H1 (cell line): ENCODE measurements around the gene SCP2. TPM values are rescaled to one million over a fixed set of nuclear protein-coding genes. Genes with fewer than 3 reads are reported as not detected.

Source experiments
- CTCF ChIA-PET: fragments of 300-600 bp; sonication (Branson Sonifier 250); formaldehyde crosslinking; loops from one replicate; lab custom pipeline; 2021; ENCODE audit not compliant: partially characterized antibody; lab: Charles Lee
- POLR2A ChIA-PET: fragments of 300-600 bp; sonication (Branson Sonifier 250); formaldehyde crosslinking; loops from one replicate; lab custom pipeline; 2021; ENCODE audit warnings: inconsistent platforms; ENCODE audit not compliant: partially characterized antibody; lab: Charles Lee
- DNase-seq, 2 experiments: peaks; one replicate each; pipeline versions ENCODE4 v3.0.0 to v3.0.0-alpha.2; 2010 to 2022; ENCODE audit warnings: low spot score in 2 of 2, low read depth in 1 of 2, mixed read lengths in 1 of 2
- FAIRE-seq: peaks from 2 replicates; lab custom pipeline; 2011; peaks lifted over from hg19 to GRCh38; lab: Jason Lieb, UNC
- H2AFZ ChIP-seq: 2 replicates; pipeline ENCODE4 v1.8.1; 2012; ENCODE audit warnings: low read length, inconsistent platforms
- H2AK5ac ChIP-seq: 2 replicates; pipeline ENCODE4 v1.6.1; 2013; ENCODE audit warnings: low read depth, low read length
- H2BK120ac ChIP-seq: replicated peaks from 2 replicates; pipeline ENCODE3; 2013; ENCODE audit warnings: low read depth, low read length, inconsistent platforms
- H2BK12ac ChIP-seq: 2 replicates; pipeline ENCODE4 v1.6.1; 2013; ENCODE audit warnings: low read depth, low read length
- H2BK15ac ChIP-seq: 2 replicates; pipeline ENCODE4 v1.6.1; 2013; ENCODE audit warnings: low read length
- H2BK20ac ChIP-seq: 2 replicates; pipeline ENCODE4 v1.6.1; 2013; ENCODE audit warnings: low read length
- H2BK5ac ChIP-seq: 2 replicates; pipeline ENCODE4 v1.6.1; 2013; ENCODE audit warnings: low read depth, low read length
- H3K14ac ChIP-seq: 2 replicates; pipeline ENCODE4 v1.6.1; 2013; ENCODE audit warnings: inconsistent platforms; ENCODE audit not compliant: insufficient read length
- H3K18ac ChIP-seq: 2 replicates; pipeline ENCODE4 v1.6.1; 2013; ENCODE audit warnings: low read length; ENCODE audit errors: extremely low read depth
- H3K23ac ChIP-seq: 2 replicates; pipeline ENCODE4 v1.6.1; 2013; ENCODE audit warnings: inconsistent platforms; ENCODE audit not compliant: insufficient read length
- H3K23me2 ChIP-seq: 2 replicates; pipeline ENCODE4 v1.6.1; 2013; ENCODE audit warnings: low read depth, low read length
- H3K27ac ChIP-seq: 2 replicates; pipeline ENCODE4 v1.6.1; 2011; ENCODE audit warnings: low read depth, low read length, inconsistent platforms
- H3K27me3 ChIP-seq, 4 experiments: replicated peaks in 1 of 4; 1 replicate in 1 of 4; 2 replicates in 3 of 4; pipeline versions ENCODE4 v1.6.1 to v1.8.1; 2011 to 2013; ENCODE audit warnings: low read length in 3 of 4, mild to moderate bottlenecking in 3 of 4, inconsistent platforms in 2 of 4, mixed read lengths in 2 of 4, moderate library complexity in 1 of 4; ENCODE audit not compliant: control insufficient read depth in 3 of 4, insufficient read depth in 3 of 4; ENCODE audit errors: extremely low read depth in 1 of 4
- H3K36me3 ChIP-seq, 4 experiments: 2 replicates each; pipeline versions ENCODE4 v1.6.1 to v1.8.1; 2011 to 2013; ENCODE audit warnings: mild to moderate bottlenecking in 4 of 4, low read length in 3 of 4, moderate library complexity in 2 of 4, control low read depth in 1 of 4, inconsistent platforms in 1 of 4; ENCODE audit not compliant: insufficient read depth in 4 of 4, control insufficient read depth in 2 of 4
- H3K4ac ChIP-seq: replicated peaks from 2 replicates; pipeline ENCODE3; 2013; ENCODE audit warnings: low read length, low read depth, mixed read lengths, inconsistent platforms; ENCODE audit not compliant: insufficient read length
- H3K4me1 ChIP-seq, 4 experiments: replicated peaks in 1 of 4; 1 replicate in 1 of 4; 2 replicates in 3 of 4; pipeline versions ENCODE4 v1.6.1 to v1.8.1; 2011 to 2013; ENCODE audit warnings: low read length in 3 of 4, inconsistent platforms in 2 of 4, mixed read lengths in 1 of 4; ENCODE audit not compliant: insufficient read depth in 4 of 4, control insufficient read depth in 3 of 4
- H3K4me2 ChIP-seq, 2 experiments: 2 replicates each; pipeline versions ENCODE4 v1.6.1 to v1.8.1; 2011 to 2013; ENCODE audit warnings: low read depth in 2 of 2, low read length in 2 of 2, control low read depth in 1 of 2, inconsistent platforms in 1 of 2, mild to moderate bottlenecking in 1 of 2; ENCODE audit not compliant: insufficient read depth in 1 of 2
- H3K4me3 ChIP-seq, 4 experiments: fragments of 200-600, 300-600 bp in 1 of 4; sonication (generic), shearing (Covaris generic), sonication (Bioruptor Twin) in 1 of 4; 2 replicates each; pipeline versions ENCODE4 v1.5.1 to v1.8.1; 2011 to 2016; ENCODE audit warnings: low read length in 4 of 4, low read depth in 3 of 4, control low read depth in 2 of 4, inconsistent platforms in 2 of 4, mild to moderate bottlenecking in 2 of 4, mixed read lengths in 1 of 4, moderate library complexity in 1 of 4; ENCODE audit not compliant: insufficient read depth in 2 of 4; ENCODE audit errors: extremely low read depth in 1 of 4
- H3K56ac ChIP-seq: replicated peaks from 2 replicates; pipeline ENCODE3; 2013; ENCODE audit warnings: low read depth, mild to moderate bottlenecking, mixed read lengths, low read length, inconsistent platforms; ENCODE audit not compliant: insufficient read length
- H3K79me1 ChIP-seq: 2 replicates; pipeline ENCODE4 v1.6.1; 2013; ENCODE audit warnings: low read depth, low read length, control low read depth
- H3K79me2 ChIP-seq, 2 experiments: 2 replicates each; pipeline versions ENCODE4 v1.6.1 to v1.8.1; 2012 to 2013; ENCODE audit warnings: low read length in 2 of 2, mild to moderate bottlenecking in 2 of 2, inconsistent platforms in 1 of 2; ENCODE audit not compliant: insufficient read depth in 2 of 2, control insufficient read depth in 1 of 2
- H3K9ac ChIP-seq, 4 experiments: replicated peaks in 1 of 4; 1 replicate in 1 of 4; 2 replicates in 3 of 4; pipeline versions ENCODE4 v1.6.1 to v1.8.1; 2011 to 2013; ENCODE audit warnings: low read depth in 3 of 4, low read length in 3 of 4, control low read depth in 2 of 4, mild to moderate bottlenecking in 2 of 4, moderate library complexity in 2 of 4, inconsistent platforms in 1 of 4; ENCODE audit errors: extremely low read depth in 1 of 4
- H3K9me3 ChIP-seq, 2 experiments: 2 replicates each; pipeline versions ENCODE4 v1.6.1 to v1.8.1; 2012 to 2013; ENCODE audit warnings: mild to moderate bottlenecking in 2 of 2, moderate library complexity in 2 of 2, control low read depth in 1 of 2, inconsistent platforms in 1 of 2, low read depth in 1 of 2, low read length in 1 of 2, mixed read lengths in 1 of 2; ENCODE audit not compliant: insufficient read depth in 2 of 2
- H4K20me1 ChIP-seq, 2 experiments: replicated peaks in 1 of 2; 2 replicates each; pipeline versions ENCODE3 to v1.8.1; 2011 to 2013; ENCODE audit warnings: inconsistent platforms in 2 of 2, low read length in 2 of 2, mild to moderate bottlenecking in 1 of 2; ENCODE audit not compliant: insufficient read depth in 2 of 2, control insufficient read depth in 1 of 2
- H4K5ac ChIP-seq: 2 replicates; pipeline ENCODE4 v1.6.1; 2013; ENCODE audit warnings: low read length, low read depth, mixed read lengths, inconsistent platforms; ENCODE audit not compliant: insufficient read length
- H4K8ac ChIP-seq: 2 replicates; pipeline ENCODE4 v1.8.0; 2013; ENCODE audit warnings: mild to moderate bottlenecking, moderate library complexity, low read length, inconsistent platforms; ENCODE audit not compliant: insufficient read depth; ENCODE audit errors: extremely low read depth
- H4K91ac ChIP-seq: replicated peaks from 2 replicates; pipeline ENCODE3; 2013; ENCODE audit warnings: low read length, mixed read lengths, inconsistent platforms; ENCODE audit not compliant: insufficient read length
- BACH1 ChIP-seq: IDR thresholded peaks from 2 replicates; pipeline ENCODE4 v1.6.1; 2012; ENCODE audit warnings: low read length, improper control_type of control experiment
- CHD1 ChIP-seq: IDR thresholded peaks from 2 replicates; pipeline ENCODE4 v1.6.1; 2012; ENCODE audit warnings: low read depth, low read length, improper control_type of control experiment
- CHD2 ChIP-seq: IDR thresholded peaks from 2 replicates; pipeline ENCODE4 v1.6.1; 2012; ENCODE audit warnings: low read length, improper control_type of control experiment
- EZH2 ChIP-seq: fragments of 200-600 bp; sonication (generic); IDR thresholded peaks from 2 replicates; pipeline ENCODE4 v1.7.1; 2012; ENCODE audit warnings: low read depth, mild to moderate bottlenecking, moderate library complexity, low read length, inconsistent platforms; ENCODE audit not compliant: severe bottlenecking
- GABPA ChIP-seq: IDR thresholded peaks from 2 replicates; pipeline ENCODE4 v1.6.1; 2011; ENCODE audit warnings: mild to moderate bottlenecking, low read length, moderate library complexity, borderline replicate concordance; ENCODE audit not compliant: insufficient read depth
- HDAC6 ChIP-seq: IDR thresholded peaks from one replicate; pipeline ENCODE4 v1.7.1; 2012; ENCODE audit warnings: low read depth, mild to moderate bottlenecking, inconsistent platforms, low read length, moderate library complexity
- KDM5A ChIP-seq: fragments of 200-600 bp; IDR thresholded peaks from 2 replicates; pipeline ENCODE4 v1.7.1; 2012; ENCODE audit warnings: mild to moderate bottlenecking, low read length, inconsistent platforms, mixed read lengths
- NANOG ChIP-seq: IDR thresholded peaks from 2 replicates; pipeline ENCODE4 v1.6.1; 2011; ENCODE audit warnings: low read length, low read depth, mild to moderate bottlenecking, inconsistent platforms; ENCODE audit not compliant: insufficient read depth, poor library complexity, severe bottlenecking
- POLR2AphosphoS5 ChIP-seq: IDR thresholded peaks from 2 replicates; pipeline ENCODE4 v1.6.1; 2011; ENCODE audit warnings: low read depth, low read length
- SAP30 ChIP-seq: fragments of 300-600 bp; sonication (generic); IDR thresholded peaks from 2 replicates; pipeline ENCODE4 v1.7.1; 2012; ENCODE audit warnings: low read length, moderate library complexity, mild to moderate bottlenecking, inconsistent platforms; ENCODE audit not compliant: insufficient read depth, insufficient replicate concordance
- SIN3A ChIP-seq, 2 experiments: IDR thresholded peaks in 1 of 2; conservative IDR thresholded peaks in 1 of 2; 2 replicates each; pipeline ENCODE4 v1.6.1; 2011 to 2012; ENCODE audit warnings: low read length in 2 of 2, improper control_type of control experiment in 1 of 2, low read depth in 1 of 2, mild to moderate bottlenecking in 1 of 2
- SUZ12 ChIP-seq: fragments of 200-600 bp; sonication (generic); IDR thresholded peaks from 2 replicates; pipeline ENCODE4 v1.6.1; 2012; ENCODE audit warnings: mild to moderate bottlenecking, inconsistent platforms, low read length, moderate library complexity, mixed read lengths
- TAF1 ChIP-seq: IDR thresholded peaks from 2 replicates; pipeline ENCODE4 v1.6.1; 2011; ENCODE audit warnings: mild to moderate bottlenecking, low read depth, low read length
- TAF7 ChIP-seq: optimal IDR thresholded peaks from 2 replicates; pipeline ENCODE3; 2011; ENCODE audit warnings: low read depth, mild to moderate bottlenecking, inconsistent platforms, low read length, moderate library complexity, borderline replicate concordance
- whole genome bisulfite sequencing, 2 experiments: shearing (Covaris generic) in 1 of 2; methylation state at CpG; one replicate each; pipeline versions ENCODE4 v1.1.6 to v1.1.7; 2013 to 2015; ENCODE audit warnings: low lambda C conversion rate in 2 of 2, mixed read lengths in 2 of 2, inconsistent platforms in 1 of 2, low coverage in 1 of 2, missing lambda C conversion rate in 1 of 2; ENCODE audit not compliant: insufficient replicate concordance in 2 of 2, insufficient coverage in 1 of 2, insufficient read length in 1 of 2; ENCODE audit errors: extremely low coverage in 1 of 2, missing lambda C conversion rate in 1 of 2; 5-methylcytosine and 5-hydroxymethylcytosine counted together
- polyA plus RNA-seq, 7 experiments: library from polyadenylated mRNA; depleted of rRNA in 3 of 7; stranded (reverse) in 5 of 7; unstranded in 2 of 7; fragments of >200 nt in 5 of 7; fragments of 200-250 nt in 2 of 7; gene quantifications; 1 replicate in 5 of 7; 2 replicates in 1 of 7; 4 replicates in 1 of 7; pipeline versions ENCODE4 v1.2.1 to v1.2.3, GENCODE V29; 2011 to 2013; ENCODE audit warnings: missing spikeins in 2 of 7, mixed read lengths in 2 of 7
- total RNA-seq: library from RNA; stranded (reverse); fragmentation: NEBNext Ultra II Directional; extraction: Animal tissue kit (Norgen Biotek cat#: 25700); gene quantifications from 2 replicates; pipeline ENCODE4 v1.2.1, GENCODE V29; 2021

The SCP2 gene
- total and polyA plus RNA-seq, 2 of the 8 experiments (the other 6 are each of a cell fraction or from before 2014, with no cell fraction given): 20.9 to 54.3 TPM

DNA sequence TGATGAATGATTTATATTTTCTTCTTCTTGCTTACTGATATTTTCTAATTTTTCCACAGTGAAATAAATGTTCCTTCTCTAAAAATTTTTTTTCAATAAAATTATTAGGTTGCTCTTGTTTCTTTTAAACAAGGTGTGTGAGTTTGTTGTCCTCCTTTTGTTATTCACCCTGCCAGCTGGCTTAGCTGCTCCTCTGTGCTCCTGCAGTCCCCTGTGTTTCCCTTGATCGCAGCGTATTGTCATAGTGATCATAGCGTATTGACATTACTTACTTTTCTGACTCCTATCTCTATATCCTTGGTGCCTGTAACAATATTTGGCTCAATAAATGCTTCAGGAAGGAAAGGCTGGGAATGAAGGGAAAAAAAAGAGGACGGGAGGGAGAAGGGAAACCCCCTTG lies 110.1 kb downstream of the SCP2 start:
- Histone ChIP-seq H3K56ac (no peak overlapping the region), H4K5ac (no peak overlapping the region), H4K91ac (no peak overlapping the region), H4K8ac (no peak overlapping the region), H3K9me3 (no peaks in the 10 kb centered on the region), H4K20me1 (no peaks in the 10 kb centered on the region), H2BK120ac (no peak overlapping the region), H3K27me3 (no peaks in the 10 kb centered on the region), H2AFZ (no peak overlapping the region), H3K23ac (no peak overlapping the region), H2AK5ac (no peak overlapping the region), H3K14ac (no peak overlapping the region), H3K4me1 (peaks cover 0 to 2% (median 0%) of the 10 kb centered on the region in 4 experiments; a peak in 1 of 7 replicates), H3K4me2 (no peak overlapping the region; a peak in 1 of 4 replicates), H3K79me1 (no peaks in the 10 kb centered on the region), H3K23me2 (no peaks in the 10 kb centered on the region), H3K27ac (no peak overlapping the region), H2BK20ac (no peak overlapping the region), H2BK15ac (no peak overlapping the region), H3K79me2 (no peaks in the 10 kb centered on the region), H3K18ac (no peak overlapping the region), H3K4me3 (no peak overlapping the region), H3K9ac (no peak overlapping the region), H3K4ac (no peak overlapping the region), H2BK12ac (no peak overlapping the region), H2BK5ac (no peak overlapping the region), H3K36me3 (no peaks in the 10 kb centered on the region; a peak in 2 of 8 replicates)
- no peak for DNase-seq
- ChIA-PET POLR2A (interaction anchor here (0.7 kb wide), 2 partner anchors 9 to 273 kb away, joined by 3 to 4 read pairs; no protein-coding TSS in a partner anchor), CTCF (interaction anchor here (0.9 kb wide), 1 partner anchor 49 kb away, joined by 3 read pairs; no protein-coding TSS in a partner anchor)
- 70% methylated on average over 4 of the region's 4 CpGs; no CpG with 5 or more reads in 1 of the 2 experiments for WGBS, 2 experiments
- FAIRE-seq: no peak
- TF ChIP-seq CHD2: no peak
- no peak for TF ChIP-seq HDAC6
- TF ChIP-seq NANOG: no peak
- no peak for TF ChIP-seq GABPA
- no peak for TF ChIP-seq CHD1
- TF ChIP-seq SAP30: no peak
- no peak for TF ChIP-seq SIN3A (conservative IDR thresholded peaks at IDR 0.05 in 1 of 2, IDR thresholded peaks at IDR 0.05 in 1 of 2; ENCODE audit: low read depth in 1 of 2, low read length in 2 of 2)
- TF ChIP-seq BACH1: no peak
- TF ChIP-seq TAF1: no peak
- TF ChIP-seq EZH2: no peak
- no peak for TF ChIP-seq SUZ12
- TF ChIP-seq POLR2AphosphoS5: no peak
- TF ChIP-seq TAF7: no peak
- no peak for TF ChIP-seq KDM5A
